IMR-90 (cell line): ENCODE measurements around the gene MYH9.

Experiments
- BHLHE40 ChIP-seq: fragments of 150-350 bp; IDR thresholded peaks from 2 replicates; pipeline ENCODE4 v1.6.1; 2016; ENCODE audit warnings: mild to moderate bottlenecking, low read depth, low read length
- CEBPB ChIP-seq: IDR thresholded peaks from 2 replicates; pipeline ENCODE4 v1.6.1; 2012; ENCODE audit warnings: low read depth, low read length, improper control_type of control experiment
- CTCF ChIP-seq: conservative IDR thresholded peaks from 2 replicates; pipeline ENCODE4 v1.5.1; 2012; ENCODE audit warnings: mild to moderate bottlenecking, low read depth, low read length, improper control_type of control experiment
- POLR2A ChIP-seq: IDR thresholded peaks from 2 replicates; pipeline ENCODE4 v1.6.1; 2012; ENCODE audit warnings: mild to moderate bottlenecking, low read depth, low read length
- USF2 ChIP-seq: fragments of 150-350 bp; IDR thresholded peaks from 2 replicates; pipeline ENCODE4 v1.6.1; 2017; ENCODE audit warnings: mild to moderate bottlenecking, antibody characterized with exemption, low read length, low read depth
- TF ChIP-seq, protein P1 (sequence below): fragments of 150-350 bp; IDR thresholded peaks from 2 replicates; pipeline ENCODE4 v1.6.1; 2016; ENCODE audit warnings: low read depth, mild to moderate bottlenecking, low read length, moderate library complexity, borderline replicate concordance

DNA sequence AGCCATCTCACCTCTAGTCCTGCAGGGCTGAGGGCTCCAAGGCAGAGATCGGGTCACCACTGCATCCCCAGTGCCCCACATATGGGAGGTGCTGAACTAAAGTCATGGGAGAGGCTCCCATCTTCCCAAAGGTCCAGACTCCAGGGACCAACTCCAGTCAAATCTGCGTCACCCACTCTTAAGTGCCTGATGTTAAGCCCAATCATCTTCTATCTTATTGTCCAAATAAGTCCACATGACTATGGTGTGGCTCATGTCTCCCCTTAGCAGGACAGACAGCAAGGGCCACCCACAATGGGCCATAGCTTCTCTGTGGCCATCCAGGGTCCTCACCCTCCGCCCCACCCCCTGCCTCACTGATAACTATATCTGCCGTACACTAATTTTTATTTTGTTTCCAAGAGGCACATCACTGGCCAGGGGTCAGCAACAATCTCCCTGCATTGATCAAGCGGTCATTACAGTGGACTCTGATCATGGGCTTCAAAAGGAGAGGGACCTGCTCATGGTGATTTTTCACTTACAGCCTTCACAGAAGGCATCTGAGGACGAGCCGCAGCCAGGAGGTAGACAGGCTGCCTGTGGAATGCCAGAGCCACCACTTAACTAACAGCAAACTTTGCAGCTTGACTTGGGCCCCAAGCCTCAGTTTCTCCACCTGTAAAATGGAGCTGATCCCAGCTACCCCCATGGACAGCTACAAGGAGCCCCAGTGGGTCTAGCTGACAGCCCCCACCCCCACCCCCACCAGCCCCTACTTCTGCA, 23.3 kb downstream of the MYH9 start:
- TF ChIP-seq BHLHE40, result no peak
- TF ChIP-seq CEBPB, result no peak
- no peak for TF ChIP-seq CTCF
- no peak for TF ChIP-seq USF2
- no peak; the same call in 1 of the 2 replicates for TF ChIP-seq POLR2A
- TF ChIP-seq, protein P1, sequence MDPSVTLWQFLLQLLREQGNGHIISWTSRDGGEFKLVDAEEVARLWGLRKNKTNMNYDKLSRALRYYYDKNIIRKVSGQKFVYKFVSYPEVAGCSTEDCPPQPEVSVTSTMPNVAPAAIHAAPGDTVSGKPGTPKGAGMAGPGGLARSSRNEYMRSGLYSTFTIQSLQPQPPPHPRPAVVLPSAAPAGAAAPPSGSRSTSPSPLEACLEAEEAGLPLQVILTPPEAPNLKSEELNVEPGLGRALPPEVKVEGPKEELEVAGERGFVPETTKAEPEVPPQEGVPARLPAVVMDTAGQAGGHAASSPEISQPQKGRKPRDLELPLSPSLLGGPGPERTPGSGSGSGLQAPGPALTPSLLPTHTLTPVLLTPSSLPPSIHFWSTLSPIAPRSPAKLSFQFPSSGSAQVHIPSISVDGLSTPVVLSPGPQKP, result no peak
